ENCODE measurements around the gene SLC29A1. TPM values are rescaled to one million over a fixed set of nuclear protein-coding genes. Genes with fewer than 3 reads are reported as not detected.

SLC29A1 gene
- polyA plus RNA-seq, 2 of the 4 experiments (the other 2 are of a cell fraction): 45.6 to 72.3 TPM

GRCh38 chr6:44265722-44266233 is 42.4 kb downstream of the SLC29A1 start:
- Histone ChIP-seq H3K4me1 (peaks cover 23% of the 10 kb centered on the region), H3K27ac (peak overlapping the region; percentile 33 to 90; a peak in 3 of 6 replicates), H3K4me2 (peak overlapping the region; percentile 97), H3K9me3 (no peaks in the 10 kb centered on the region), H3K4me3 (peak overlapping the region; percentile 81)
- ATAC-seq (no peak), DNase-seq (ENCODE audit: low read depth in 1 of 2, low spot score in 1 of 2) (no peak), FAIRE-seq (no peak)
- POLR2A ChIA-PET: no interaction called here
- TF ChIP-seq CBX8 (IDR thresholded peaks at IDR 0.05): no peak
- TF ChIP-seq HEYL (CRISPR knock-in tag; IDR thresholded peaks at IDR 0.05): no peak
- no peak for TF ChIP-seq FOSL2 (IDR thresholded peaks at IDR 0.05)
- TF ChIP-seq FOSL2 (CRISPR knock-in tag; IDR thresholded peaks at IDR 0.05): peak; percentile 42
- CTCF ChIA-PET: interaction anchor here (3.2 to 6.2 kb wide), 4 partner anchors 20 to 71 kb away, joined by 24 to 181 read pairs (median 34); partner anchors contain the start of gene AARS2
- WGBS (ENCODE audit: missing lambda C conversion rate): 72% methylated on average over 17 of the region's 17 CpGs

GRCh38 chr6:44266347-44266746 is 43.0 kb downstream of the SLC29A1 start:
- 56% methylated on average over 3 of the region's 3 CpGs for WGBS (ENCODE audit: missing lambda C conversion rate)
- CTCF ChIA-PET: interaction anchor here (0.9 to 6.2 kb wide), 14 partner anchors 10 to 93 kb away, joined by 3 to 181 read pairs (median 13); partner anchors contain the start of genes AARS2, SLC35B2 and SPATS1
- Histone ChIP-seq H3K4me1 (peaks cover 23% of the 10 kb centered on the region), H3K9me3 (no peaks in the 10 kb centered on the region), H3K27ac (no peak overlapping the region), H3K4me3 (no peak overlapping the region), H3K4me2 (no peak overlapping the region)
- POLR2A ChIA-PET: no interaction called here
- FAIRE-seq (no peak), ATAC-seq (no peak), DNase-seq (ENCODE audit: low read depth in 1 of 2, low spot score in 1 of 2) (no peak)
- no peak for TF ChIP-seq HMGXB4 (CRISPR knock-in tag; IDR thresholded peaks at IDR 0.05; ENCODE audit: borderline replicate concordance)
- TF ChIP-seq MAFK (IDR thresholded peaks at IDR 0.05; ENCODE audit: partially characterized antibody): no peak
- TF ChIP-seq ELK1 (IDR thresholded peaks at IDR 0.05; ENCODE audit: low read depth, low read length): no peak
- no peak for TF ChIP-seq HDAC2 (IDR thresholded peaks at IDR 0.05)
- TF ChIP-seq ZSCAN20 (CRISPR knock-in tag; IDR thresholded peaks at IDR 0.05): no peak
- TF ChIP-seq ATOH8 (CRISPR knock-in tag; IDR thresholded peaks at IDR 0.05; ENCODE audit: low read depth): no peak
- TF ChIP-seq ZFP36 (IDR thresholded peaks at IDR 0.05; ENCODE audit: borderline replicate concordance, partially characterized antibody): no peak
- TF ChIP-seq HES2 (IDR thresholded peaks at IDR 0.05): no peak
- no peak for TF ChIP-seq REST (IDR thresholded peaks at IDR 0.05)
- TF ChIP-seq HOXA7 (CRISPR knock-in tag; IDR thresholded peaks at IDR 0.05): no peak
- TF ChIP-seq RARB (CRISPR knock-in tag; IDR thresholded peaks at IDR 0.05): no peak
